Neural cell (in vitro differentiated cells): ENCODE measurements around the gene STAC2. TPM values are rescaled to one million over a fixed set of nuclear protein-coding genes. Genes with fewer than 3 reads are reported as not detected.

Experiments used
- H2AFZ ChIP-seq: fragments of 200-600, 300-800 bp; sonication (generic), shearing (Covaris generic); 2 replicates; pipeline ENCODE4 v1.6.0; 2014; ENCODE audit warnings: low read depth, mild to moderate bottlenecking, antibody characterized with exemption, low read length, moderate library complexity
- H3F3A ChIP-seq: fragments of 200-600 bp; shearing (Covaris generic); 2 replicates; pipeline ENCODE4 v1.6.1; 2016; ENCODE audit warnings: mild to moderate bottlenecking, moderate library complexity, mixed read lengths, antibody characterized with exemption, low read length; ENCODE audit not compliant: insufficient read depth, poor library complexity, severe bottlenecking
- H3K27ac ChIP-seq: fragments of 200-600, 300-800 bp; sonication (generic), shearing (Covaris generic); 2 replicates; pipeline ENCODE4 v1.5.1; 2014; ENCODE audit warnings: mild to moderate bottlenecking, low read length, moderate library complexity
- H3K27me3 ChIP-seq: fragments of 300-800, 200-600 bp; sonication (generic), shearing (Covaris generic); 2 replicates; pipeline ENCODE4 v1.6.0; 2014; ENCODE audit warnings: mild to moderate bottlenecking, low read depth, low read length, moderate library complexity; ENCODE audit not compliant: insufficient read depth
- H3K36me3 ChIP-seq: fragments of 300-800, 200-600 bp; sonication (generic), shearing (Covaris generic); 2 replicates; pipeline ENCODE4 v1.5.1; 2014; ENCODE audit warnings: mild to moderate bottlenecking, antibody characterized with exemption, low read length, moderate library complexity; ENCODE audit not compliant: insufficient read depth
- H3K4me2 ChIP-seq: fragments of 300-800, 200-600 bp; sonication (generic), shearing (Covaris generic); 2 replicates; pipeline ENCODE4 v1.6.0; 2014; ENCODE audit warnings: mild to moderate bottlenecking, low read length
- H3K4me3 ChIP-seq: fragments of 300-800, 200-600 bp; sonication (generic), shearing (Covaris generic); 2 replicates; pipeline ENCODE4 v1.5.1; 2014; ENCODE audit warnings: mild to moderate bottlenecking, low read length, moderate library complexity
- H3K79me2 ChIP-seq: fragments of 200-600 bp; shearing (Covaris generic); replicated peaks from 2 replicates; pipeline ENCODE4 v1.6.0; 2014; ENCODE audit warnings: mild to moderate bottlenecking, low read length, moderate library complexity; ENCODE audit not compliant: insufficient read depth
- H3K9ac ChIP-seq: fragments of 300-800, 200-600 bp; sonication (generic), shearing (Covaris generic); 2 replicates; pipeline ENCODE4 v1.6.1; 2016; ENCODE audit warnings: mild to moderate bottlenecking, low read length, mixed read lengths
- H3K9me2 ChIP-seq: fragments of 200-600 bp; shearing (Covaris generic); 2 replicates; pipeline ENCODE4 v1.6.1; 2016; ENCODE audit warnings: mild to moderate bottlenecking, low read length, mixed read lengths; ENCODE audit not compliant: insufficient read depth
- H3K9me3 ChIP-seq: fragments of 200-600, 300-800 bp; sonication (generic), shearing (Covaris generic); 2 replicates; pipeline ENCODE4 v1.6.1; 2016; ENCODE audit warnings: mild to moderate bottlenecking, mixed run types, low read length, moderate library complexity, mixed read lengths
- H4K20me1 ChIP-seq: fragments of 200-600 bp; shearing (Covaris generic); 2 replicates; pipeline ENCODE4 v1.6.1; 2016; ENCODE audit warnings: mild to moderate bottlenecking, mixed run types; ENCODE audit not compliant: insufficient read depth
- CTCF ChIP-seq: fragments of 450-650 bp; IDR thresholded peaks from 2 replicates; pipeline ENCODE4 v1.5.1; 2014; ENCODE audit warnings: antibody characterized with exemption, mild to moderate bottlenecking, moderate library complexity; ENCODE audit not compliant: poor library complexity, severe bottlenecking
- EP300 ChIP-seq: fragments of 450-650 bp; conservative IDR thresholded peaks from 2 replicates; pipeline ENCODE4 v1.6.1; 2014; ENCODE audit warnings: antibody characterized with exemption, mild to moderate bottlenecking, moderate library complexity; ENCODE audit not compliant: poor library complexity, severe bottlenecking
- EZH2 ChIP-seq: fragments of 200-600, 300-800 bp; shearing (Covaris generic), sonication (generic); IDR thresholded peaks from 2 replicates; pipeline ENCODE4 v1.6.1; 2014; ENCODE audit warnings: antibody characterized with exemption, low read length, borderline replicate concordance, mild to moderate bottlenecking; ENCODE audit not compliant: insufficient read depth, poor library complexity, severe bottlenecking
- MXI1 ChIP-seq: fragments of 450-650 bp; conservative IDR thresholded peaks from 2 replicates; pipeline ENCODE4 v1.6.1; 2014; ENCODE audit warnings: antibody characterized with exemption, mild to moderate bottlenecking; ENCODE audit not compliant: poor library complexity, severe bottlenecking
- POLR2AphosphoS5 ChIP-seq: IDR thresholded peaks from 2 replicates; pipeline ENCODE4 v1.6.1; 2012
- RAD21 ChIP-seq: fragments of 450-650 bp; conservative IDR thresholded peaks from 2 replicates; pipeline ENCODE4 v1.6.1; 2014; ENCODE audit warnings: antibody characterized with exemption, mild to moderate bottlenecking, moderate library complexity
- REST ChIP-seq: IDR thresholded peaks from 2 replicates; pipeline ENCODE4 v1.6.1; 2012; ENCODE audit warnings: borderline replicate concordance
- SMC3 ChIP-seq: fragments of 450-650 bp; conservative IDR thresholded peaks from 2 replicates; pipeline ENCODE4 v1.6.1; 2014; ENCODE audit warnings: antibody characterized with exemption, mild to moderate bottlenecking, moderate library complexity; ENCODE audit not compliant: poor library complexity
- TAF1 ChIP-seq: IDR thresholded peaks from 2 replicates; pipeline ENCODE4 v1.6.1; 2012; ENCODE audit warnings: low read depth
- polyA plus RNA-seq: library from polyadenylated mRNA; depleted of rRNA; stranded (reverse); fragments of >200 nt; gene quantifications from 2 replicates; pipeline ENCODE4 v1.2.3, GENCODE V29; 2014

The STAC2 gene
- polyA plus RNA-seq, 1 donor from 2014 or later, result not detected

- Histone ChIP-seq H3K79me2 (no peaks in the 10 kb centered on the region), H3K9me3 (no peaks in the 10 kb centered on the region), H2AFZ (no peak overlapping the region), H3K27me3 (no peaks in the 10 kb centered on the region), H3K4me2 (no peak overlapping the region), H3K4me3 (no peak overlapping the region), H3F3A (no peaks in the 10 kb centered on the region), H3K9me2 (no peaks in the 10 kb centered on the region), H3K27ac (no peak overlapping the region), H4K20me1 (no peaks in the 10 kb centered on the region), H3K9ac (no peak overlapping the region), H3K36me3 (no peaks in the 10 kb centered on the region)
- no peak for TF ChIP-seq EZH2
- no peak for TF ChIP-seq REST
- no peak for TF ChIP-seq CTCF
- no peak for TF ChIP-seq POLR2AphosphoS5
- TF ChIP-seq SMC3, result no peak
- TF ChIP-seq TAF1, result no peak
- TF ChIP-seq MXI1, result no peak
- no peak for TF ChIP-seq EP300
- no peak for TF ChIP-seq RAD21
Measured at GRCh38 chr17:39243155-39243554, 17.4 kb upstream of the STAC2 start.

GRCh38 chr17:39240631-39241030, 14.9 kb upstream of the STAC2 start:
- Histone ChIP-seq H3F3A (no peaks in the 10 kb centered on the region), H3K9me2 (no peaks in the 10 kb centered on the region)
- no peak for TF ChIP-seq EZH2
- no peak for TF ChIP-seq SMC3
- no peak for TF ChIP-seq REST
- no peak for TF ChIP-seq CTCF
- no peak for TF ChIP-seq TAF1
- TF ChIP-seq POLR2AphosphoS5, result no peak
- TF ChIP-seq RAD21, result no peak
- no peak for TF ChIP-seq EP300
- TF ChIP-seq MXI1, result no peak

More at GRCh38 chr17:39240631-39241030, 14.9 kb upstream of the STAC2 start:
- H3K4me3 ChIP-seq, result no peak overlapping the region
- no peaks in the 10 kb centered on the region for H3K9me3 ChIP-seq
- H3K4me2 ChIP-seq, result no peak overlapping the region
- no peaks in the 10 kb centered on the region for H3K27me3 ChIP-seq
- no peaks in the 10 kb centered on the region for H4K20me1 ChIP-seq
- no peak overlapping the region for H3K27ac ChIP-seq
- no peaks in the 10 kb centered on the region for H3K36me3 ChIP-seq
- H3K9ac ChIP-seq, result no peak overlapping the region
- no peaks in the 10 kb centered on the region for H3K79me2 ChIP-seq
- H2AFZ ChIP-seq, result no peak overlapping the region
